Raji (cell line): ENCODE results near the gene TMEM62.

Source experiments
- POLR2A ChIP-seq: IDR thresholded peaks from 2 replicates; pipeline ENCODE4 v1.6.1; 2011; ENCODE audit warnings: low read depth, low read length, control low read depth; ENCODE audit not compliant: insufficient read depth

The TMEM62 gene

GRCh38 chr15:43193710-43194109, 60.3 kb downstream of the TMEM62 start:
- no peak for TF ChIP-seq POLR2A

GRCh38 chr15:43194795-43195194, 61.4 kb downstream of the TMEM62 start:
- no peak for TF ChIP-seq POLR2A

- no peak for TF ChIP-seq POLR2A
Observed at GRCh38 chr15:43196760-43197548, 63.6 kb downstream of the TMEM62 start.

GRCh38 chr15:43198992-43199391, 65.6 kb downstream of the TMEM62 start:
- TF ChIP-seq POLR2A: no peak

GRCh38 chr15:43199945-43200488, 66.6 kb downstream of the TMEM62 start:
- TF ChIP-seq POLR2A: no peak

- no peak for TF ChIP-seq POLR2A
Observed at GRCh38 chr15:43204016-43204901, 70.9 kb downstream of the TMEM62 start.

- no peak for TF ChIP-seq POLR2A
Observed at GRCh38 chr15:43206054-43206453, 72.7 kb downstream of the TMEM62 start.

- no peak for TF ChIP-seq POLR2A
Observed at GRCh38 chr15:43207024-43207423, 73.6 kb downstream of the TMEM62 start.

- no peak for TF ChIP-seq POLR2A
Observed at GRCh38 chr15:43208052-43209002, 74.9 kb downstream of the TMEM62 start.

GRCh38 chr15:43209059-43209824, 75.9 kb downstream of the TMEM62 start:
- no peak for TF ChIP-seq POLR2A

GRCh38 chr15:43210172-43210745, 76.9 kb downstream of the TMEM62 start:
- no peak for TF ChIP-seq POLR2A

- no peak for TF ChIP-seq POLR2A
Observed at GRCh38 chr15:43210807-43211206, 77.4 kb downstream of the TMEM62 start.

- no peak for TF ChIP-seq POLR2A
Observed at GRCh38 chr15:43211224-43211735, 77.9 kb downstream of the TMEM62 start.
